Measurements from ENCODE around the gene GPR15.
"Not testable (repeated sequence)": the region's sequence is repeated elsewhere in the genome, so short reads cannot be mapped to it uniquely, and the experiment has no call there.

Gene GPR15

GRCh38 chr3:98554580-98554979 is 22.8 kb downstream of the GPR15 start:
- in situ Hi-C loops (cut with HindIII; ENCODE audit: low pct_ligation_motif_present, low sequenced_read_pairs): no loop called here
- no peaks in the 10 kb centered on the region for H3K36me3 ChIP-seq (replicated peaks)
- H3K27me3 ChIP-seq (replicated peaks): peaks cover 2% of the 10 kb centered on the region
- no peak for TF ChIP-seq CTCF (IDR thresholded peaks at IDR 0.05; ENCODE audit: low read depth, low read length, missing control alignments)
- H3K4me3 ChIP-seq (ENCODE audit: low read depth, low read length): no peak overlapping the region
- no peak overlapping the region for H3K27ac ChIP-seq
- DNase-seq: no peak

- no peak for TF ChIP-seq CTCF (IDR thresholded peaks at IDR 0.05; ENCODE audit: low read depth, low read length, missing control alignments)
- no peak overlapping the region for H3K4me3 ChIP-seq (ENCODE audit: low read depth, low read length)
- no peaks in the 10 kb centered on the region for H3K36me3 ChIP-seq (replicated peaks)
- H3K27ac ChIP-seq: no peak overlapping the region
- no peaks in the 10 kb centered on the region for H3K27me3 ChIP-seq (replicated peaks)
- no peak for DNase-seq
- in situ Hi-C loops (cut with HindIII; ENCODE audit: low pct_ligation_motif_present, low sequenced_read_pairs): no loop called here
Measured at GRCh38 chr3:98555025-98555379, 23.2 kb downstream of the GPR15 start.

GRCh38 chr3:98556164-98557130 is 24.7 kb downstream of the GPR15 start:
- H3K27ac ChIP-seq: peak overlapping the region; percentile 33
- peak; percentile 36 for DNase-seq
- H3K36me3 ChIP-seq (replicated peaks): no peaks in the 10 kb centered on the region
- in situ Hi-C loops (cut with HindIII; ENCODE audit: low pct_ligation_motif_present, low sequenced_read_pairs): no loop called here
- H3K4me3 ChIP-seq (ENCODE audit: low read depth, low read length): no peak overlapping the region
- no peaks in the 10 kb centered on the region for H3K27me3 ChIP-seq (replicated peaks)
- TF ChIP-seq CTCF (IDR thresholded peaks at IDR 0.05; ENCODE audit: low read depth, low read length, missing control alignments): no peak

- in situ Hi-C loops (cut with HindIII; ENCODE audit: low pct_ligation_motif_present, low sequenced_read_pairs): no loop called here
- Histone ChIP-seq H3K27me3 (replicated peaks) (no peaks in the 10 kb centered on the region), H3K36me3 (replicated peaks) (no peaks in the 10 kb centered on the region), H3K27ac (no peak overlapping the region), H3K4me3 (ENCODE audit: low read depth, low read length) (no peak overlapping the region)
- no peak for TF ChIP-seq CTCF (IDR thresholded peaks at IDR 0.05; ENCODE audit: low read depth, low read length, missing control alignments)
- no peak for DNase-seq
Measured at GRCh38 chr3:98557324-98558010, 25.7 kb downstream of the GPR15 start.

GRCh38 chr3:98558100-98558827 is 26.5 kb downstream of the GPR15 start:
- no peak overlapping the region for H3K27ac ChIP-seq
- no peaks in the 10 kb centered on the region for H3K36me3 ChIP-seq (replicated peaks)
- DNase-seq: no peak
- no peak overlapping the region for H3K4me3 ChIP-seq (ENCODE audit: low read depth, low read length)
- no peaks in the 10 kb centered on the region for H3K27me3 ChIP-seq (replicated peaks)
- in situ Hi-C loops (cut with HindIII; ENCODE audit: low pct_ligation_motif_present, low sequenced_read_pairs): no loop called here
- no peak for TF ChIP-seq CTCF (IDR thresholded peaks at IDR 0.05; ENCODE audit: low read depth, low read length, missing control alignments)

GRCh38 chr3:98559769-98560168 is 28.0 kb downstream of the GPR15 start:
- H3K27me3 ChIP-seq (replicated peaks); H3K27ac ChIP-seq; in situ Hi-C loops (cut with HindIII; ENCODE audit: low pct_ligation_motif_present, low sequenced_read_pairs); H3K4me3 ChIP-seq (ENCODE audit: low read depth, low read length); H3K36me3 ChIP-seq (replicated peaks); DNase-seq: not testable (repeated sequence)

Data from brain microvascular endothelial cell (primary cell).